Naive thymus-derived CD4-positive, alpha-beta T cell (primary cell): ENCODE results near the gene MED13L. TPM values are rescaled to one million over a fixed set of nuclear protein-coding genes. Genes with fewer than 3 reads are reported as not detected.

Source experiments
- ATAC-seq: fragments of 150-1000 bp; cut with Tn5 transposase; 2 replicates; pipeline ENCODE4 v1.10.0; 2021; ENCODE audit warnings: mild to moderate bottlenecking, moderate library complexity
- CTCF ChIA-PET: fragments of 350-600 bp; sonication (Branson Sonifier 250); formaldehyde crosslinking; loops from one replicate; lab custom pipeline; 2021; ENCODE audit warnings: antibody characterized with exemption; lab: Charles Lee
- POLR2A ChIA-PET: fragments of 350-600 bp; sonication (Branson Sonifier 250); formaldehyde crosslinking; loops from one replicate; lab custom pipeline; 2021; ENCODE audit warnings: antibody characterized with exemption, inconsistent platforms; lab: Charles Lee
- DNase-seq, 9 donors: peaks; one replicate each; pipeline versions ENCODE4 v3.0.0 to v3.0.0-alpha.2; 2020 to 2022; ENCODE audit warnings: mixed read lengths in 1 of 9
- H3K27ac ChIP-seq: one replicate; pipeline ENCODE4 v1.7.0; 2013; ENCODE audit warnings: mild to moderate bottlenecking, low read depth, low read length, moderate library complexity
- H3K27me3 ChIP-seq, 2 donors: one replicate each; pipeline ENCODE4 v1.7.0; 2013; ENCODE audit warnings: low read length in 2 of 2, mild to moderate bottlenecking in 2 of 2, moderate library complexity in 2 of 2; ENCODE audit not compliant: control insufficient read depth in 2 of 2, insufficient read depth in 2 of 2
- H3K36me3 ChIP-seq, 3 experiments: 1 replicate in 2 of 3; 2 replicates in 1 of 3; pipeline ENCODE4 v1.7.0; 2013; ENCODE audit warnings: low read length in 3 of 3, mild to moderate bottlenecking in 3 of 3, moderate library complexity in 1 of 3; ENCODE audit not compliant: insufficient read depth in 3 of 3, control insufficient read depth in 2 of 3
- H3K4me1 ChIP-seq, 2 donors: one replicate each; pipeline ENCODE4 v1.7.0; 2013; ENCODE audit warnings: low read length in 2 of 2, mild to moderate bottlenecking in 2 of 2, moderate library complexity in 1 of 2; ENCODE audit not compliant: control insufficient read depth in 2 of 2, insufficient read depth in 2 of 2
- H3K4me3 ChIP-seq: 2 replicates; pipeline ENCODE4 v1.7.0; 2013; ENCODE audit warnings: mild to moderate bottlenecking, low read length
- H3K9me3 ChIP-seq, 3 experiments: 1 replicate in 2 of 3; 2 replicates in 1 of 3; pipeline ENCODE4 v1.7.0; 2013; ENCODE audit warnings: low read length in 3 of 3; ENCODE audit not compliant: control insufficient read depth in 2 of 3
- H3K27ac Mint-ChIP-seq, 9 donors: one replicate each; pipeline ENCODE4 v1.8.0; 2020 to 2022; ENCODE audit warnings: mixed read lengths in 9 of 9, mild to moderate bottlenecking in 8 of 9, moderate library complexity in 5 of 9, inconsistent platforms in 2 of 9
- H3K27me3 Mint-ChIP-seq, 5 donors: one replicate each; pipeline ENCODE4 v1.8.0; 2021 to 2022; ENCODE audit warnings: mixed read lengths in 5 of 5, mild to moderate bottlenecking in 1 of 5
- H3K36me3 Mint-ChIP-seq, 5 donors: one replicate each; pipeline ENCODE4 v1.8.0; 2020 to 2022; ENCODE audit warnings: mixed read lengths in 5 of 5, mild to moderate bottlenecking in 3 of 5, inconsistent platforms in 1 of 5
- H3K4me1 Mint-ChIP-seq, 7 donors: one replicate each; pipeline ENCODE4 v1.8.0; 2020 to 2022; ENCODE audit warnings: mixed read lengths in 7 of 7, mild to moderate bottlenecking in 3 of 7, inconsistent platforms in 1 of 7
- H3K4me3 Mint-ChIP-seq, 10 donors: one replicate each; pipeline ENCODE4 v1.8.0; 2020 to 2022; ENCODE audit warnings: mild to moderate bottlenecking in 10 of 10, mixed read lengths in 10 of 10, moderate library complexity in 6 of 10, inconsistent platforms in 2 of 10
- H3K9me3 Mint-ChIP-seq, 11 donors: one replicate each; pipeline ENCODE4 v1.8.0; 2020 to 2022; ENCODE audit warnings: mixed read lengths in 11 of 11, mild to moderate bottlenecking in 4 of 11, inconsistent platforms in 1 of 11, moderate library complexity in 1 of 11
- intact Hi-C, 2 donors: fragments of 100-400 bp; cut with micrococcal nuclease; formaldehyde crosslinking; loops; one replicate each; pipeline ENCODE4 v1.15.1; 2023
- polyA plus RNA-seq, 2 donors: library from polyadenylated mRNA; unstranded; fragments of 300-500 nt; fragmentation: Illumina TruSeq; gene quantifications; one replicate each; pipeline ENCODE4 v1.2.3, GENCODE V29; 2021
- total RNA-seq, 6 experiments: library from RNA in 5 of 6; stranded (reverse) in 5 of 6; gene quantifications; 1 replicate in 5 of 6; 2 replicates in 1 of 6; pipeline ENCODE4 v1.2.3 and lab custom pipeline; 2021 to 2026

MED13L gene
- total and polyA plus RNA-seq, 7 experiments from 2014 or later = 8.3 to 283 (median 155) TPM

GRCh38 chr12:116152268-116152667 lies 125.2 kb downstream of the MED13L start:
- H3K27ac ChIP-seq = no peak overlapping the region
- H3K27me3 Mint-ChIP-seq = no peaks in the 10 kb centered on the region
- peaks cover 0 to 16% of the 10 kb centered on the region in 2 donors for H3K4me1 ChIP-seq
- H3K36me3 Mint-ChIP-seq = no peaks in the 10 kb centered on the region
- CTCF ChIA-PET = no interaction called here
- no peak overlapping the region for H3K4me3 Mint-ChIP-seq
- no peaks in the 10 kb centered on the region for H3K27me3 ChIP-seq
- no peaks in the 10 kb centered on the region for H3K9me3 ChIP-seq
- H3K9me3 Mint-ChIP-seq = no peaks in the 10 kb centered on the region
- H3K4me3 ChIP-seq = no peak overlapping the region
- H3K27ac Mint-ChIP-seq = peak overlapping the region in 2 of 9 donors; percentile 38 to 63
- ATAC-seq (peak; percentile 51), DNase-seq (no peak)
- intact Hi-C loops = no loop called here
- H3K4me1 Mint-ChIP-seq = peaks cover 23 to 77% (median 70%) of the 10 kb centered on the region in 7 donors
- POLR2A ChIA-PET = no interaction called here
- H3K36me3 ChIP-seq = no peaks in the 10 kb centered on the region

GRCh38 chr12:116150452-116150851 lies 127.0 kb downstream of the MED13L start:
- H3K9me3 Mint-ChIP-seq = no peaks in the 10 kb centered on the region
- no peaks in the 10 kb centered on the region for H3K9me3 ChIP-seq
- H3K4me3 Mint-ChIP-seq = no peak overlapping the region
- ChIA-PET POLR2A (no interaction called here), CTCF (no interaction called here)
- H3K4me1 ChIP-seq = peaks cover 0 to 16% of the 10 kb centered on the region in 2 donors
- no peaks in the 10 kb centered on the region for H3K27me3 Mint-ChIP-seq
- H3K4me3 ChIP-seq = no peak overlapping the region
- DNase-seq = no peak
- no peaks in the 10 kb centered on the region for H3K27me3 ChIP-seq
- H3K36me3 ChIP-seq = no peaks in the 10 kb centered on the region
- intact Hi-C loops = no loop called here
- H3K27ac ChIP-seq = no peak overlapping the region
- H3K36me3 Mint-ChIP-seq = peaks cover 0 to 3% (median 0%) of the 10 kb centered on the region in 5 donors
- ATAC-seq = no peak
- peaks cover 22 to 66% (median 61%) of the 10 kb centered on the region in 7 donors for H3K4me1 Mint-ChIP-seq
- peak overlapping the region in 7 of 9 donors; percentile 1 to 79 (median 11) for H3K27ac Mint-ChIP-seq

- peak overlapping the region in 4 of 9 donors; percentile 1 to 35 (median 10) for H3K27ac Mint-ChIP-seq
- Histone ChIP-seq H3K4me1 (peaks cover 0 to 16% of the 10 kb centered on the region in 2 donors), H3K4me3 (no peak overlapping the region), H3K36me3 (no peaks in the 10 kb centered on the region), H3K27ac (no peak overlapping the region), H3K27me3 (no peaks in the 10 kb centered on the region), H3K9me3 (no peaks in the 10 kb centered on the region)
- H3K27me3 Mint-ChIP-seq = no peaks in the 10 kb centered on the region
- no peaks in the 10 kb centered on the region for H3K9me3 Mint-ChIP-seq
- H3K4me1 Mint-ChIP-seq = peaks cover 23 to 68% (median 62%) of the 10 kb centered on the region in 7 donors
- intact Hi-C loops = no loop called here
- H3K36me3 Mint-ChIP-seq = peaks cover 0 to 3% (median 0%) of the 10 kb centered on the region in 5 donors
- no peak for ATAC-seq
- no peak for DNase-seq
- H3K4me3 Mint-ChIP-seq = no peak overlapping the region
- ChIA-PET POLR2A (no interaction called here), CTCF (no interaction called here)
These were observed 127.5 kb downstream of the MED13L start for GRCh38 chr12:116150001-116150400.

- no peaks in the 10 kb centered on the region for H3K27me3 Mint-ChIP-seq
- Histone ChIP-seq H3K27me3 (no peaks in the 10 kb centered on the region), H3K36me3 (no peaks in the 10 kb centered on the region), H3K4me1 (peaks cover 2 to 22% of the 10 kb centered on the region in 2 donors), H3K4me3 (no peak overlapping the region), H3K9me3 (no peaks in the 10 kb centered on the region), H3K27ac (no peak overlapping the region)
- POLR2A ChIA-PET = interaction anchor here (0.7 kb wide), 1 partner anchor 12 kb away, joined by 3 read pairs; no protein-coding TSS in a partner anchor
- no peaks in the 10 kb centered on the region for H3K9me3 Mint-ChIP-seq
- peaks cover 30 to 74% (median 67%) of the 10 kb centered on the region in 7 donors for H3K4me1 Mint-ChIP-seq
- H3K4me3 Mint-ChIP-seq = peak overlapping the region in 5 of 10 donors; percentile 4 to 29 (median 19)
- H3K36me3 Mint-ChIP-seq = peaks cover 0 to 3% (median 0%) of the 10 kb centered on the region in 5 donors
- peak in 1 of 9 donors; percentile 12 for DNase-seq
- peak; percentile 54 for ATAC-seq
- H3K27ac Mint-ChIP-seq = peak overlapping the region in 3 of 9 donors; percentile 1 to 40 (median 23)
- intact Hi-C loops = no loop called here
- CTCF ChIA-PET = no interaction called here
These were observed 128.6 kb downstream of the MED13L start for GRCh38 chr12:116148844-116149243.

- Mint-ChIP-seq H3K27me3 (no peaks in the 10 kb centered on the region), H3K4me3 (peak overlapping the region in 1 of 10 donors; percentile 3)
These were observed 131.1 kb downstream of the MED13L start for GRCh38 chr12:116146386-116146785.

GRCh38 chr12:116145451-116145850 lies 132.0 kb downstream of the MED13L start:
- H3K4me3 Mint-ChIP-seq = no peak overlapping the region
- H3K36me3 ChIP-seq = no peaks in the 10 kb centered on the region
- no peaks in the 10 kb centered on the region for H3K9me3 Mint-ChIP-seq
- no peak overlapping the region for H3K4me3 ChIP-seq
- H3K27ac Mint-ChIP-seq = no peak overlapping the region
- intact Hi-C loops = no loop called here
- ATAC-seq (no peak), DNase-seq (no peak)
- no peaks in the 10 kb centered on the region for H3K9me3 ChIP-seq
- H3K27ac ChIP-seq = no peak overlapping the region
- CTCF ChIA-PET = no interaction called here
- H3K36me3 Mint-ChIP-seq = peaks cover 0 to 3% (median 0%) of the 10 kb centered on the region in 5 donors
- no peaks in the 10 kb centered on the region for H3K27me3 Mint-ChIP-seq
- H3K4me1 ChIP-seq = peaks cover 11 to 23% of the 10 kb centered on the region in 2 donors
- POLR2A ChIA-PET = no interaction called here
- H3K27me3 ChIP-seq = no peaks in the 10 kb centered on the region
- H3K4me1 Mint-ChIP-seq = peaks cover 42 to 65% (median 57%) of the 10 kb centered on the region in 7 donors

More at GRCh38 chr12:116146386-116146785, 131.1 kb downstream of the MED13L start:
- ATAC-seq = no peak
- no peaks in the 10 kb centered on the region for H3K9me3 ChIP-seq
- H3K4me1 ChIP-seq = peaks cover 11 to 23% of the 10 kb centered on the region in 2 donors
- CTCF ChIA-PET = no interaction called here
- POLR2A ChIA-PET = no interaction called here
- no peak overlapping the region for H3K27ac ChIP-seq
- no peak overlapping the region for H3K27ac Mint-ChIP-seq
- no peaks in the 10 kb centered on the region for H3K36me3 ChIP-seq
- peaks cover 42 to 71% (median 64%) of the 10 kb centered on the region in 7 donors for H3K4me1 Mint-ChIP-seq
- no peak overlapping the region for H3K4me3 ChIP-seq
- no peaks in the 10 kb centered on the region for H3K9me3 Mint-ChIP-seq
- intact Hi-C loops = no loop called here
- no peak for DNase-seq
- no peaks in the 10 kb centered on the region for H3K27me3 ChIP-seq
- peaks cover 0 to 3% (median 0%) of the 10 kb centered on the region in 5 donors for H3K36me3 Mint-ChIP-seq

GRCh38 chr12:116144384-116144783 lies 133.1 kb downstream of the MED13L start:
- Mint-ChIP-seq H3K4me3 (peak overlapping the region in 5 of 10 donors; percentile 10 to 50 (median 25)), H3K27ac (peak overlapping the region in 3 of 9 donors; percentile 7 to 55 (median 34)), H3K9me3 (no peaks in the 10 kb centered on the region), H3K36me3 (peaks cover 0 to 3% (median 0%) of the 10 kb centered on the region in 5 donors), H3K27me3 (no peaks in the 10 kb centered on the region), H3K4me1 (peaks cover 41 to 60% (median 52%) of the 10 kb centered on the region in 7 donors)
- Histone ChIP-seq H3K4me1 (peaks cover 11 to 23% of the 10 kb centered on the region in 2 donors), H3K9me3 (no peaks in the 10 kb centered on the region), H3K27ac (no peak overlapping the region), H3K4me3 (no peak overlapping the region), H3K36me3 (no peaks in the 10 kb centered on the region), H3K27me3 (no peaks in the 10 kb centered on the region)
- intact Hi-C loops = loop anchor here (5.0 kb wide), 2 partner anchors 77 to 563 kb away; no protein-coding TSS in a partner anchor
- ATAC-seq (no peak), DNase-seq (no peak)
- ChIA-PET POLR2A (no interaction called here), CTCF (interaction anchor here (0.7 kb wide), 1 partner anchor 90 kb away, joined by 3 read pairs; no protein-coding TSS in a partner anchor)
